GM12801 (cell line): Measurements from ENCODE around the gene ABCF3.

Experiments
- CTCF ChIP-seq: IDR thresholded peaks from one replicate; pipeline ENCODE4 v1.5.1; 2011; ENCODE audit warnings: control low read depth; ENCODE audit not compliant: insufficient read length; ENCODE audit errors: extremely low read depth

Gene ABCF3

GRCh38 chr3:184148076-184148475 is 37.9 kb upstream of the ABCF3 start:
- TF ChIP-seq CTCF, result no peak

GRCh38 chr3:184149123-184149522 is 36.9 kb upstream of the ABCF3 start:
- no peak for TF ChIP-seq CTCF

GRCh38 chr3:184154885-184155643 is 30.9 kb upstream of the ABCF3 start, which contains the start of gene DVL3:
Gene DVL3 (plus strand): TSS chr3:184155377. CDS start chr3:184155636, 259 bp downstream.
- TF ChIP-seq CTCF, result no peak

- TF ChIP-seq CTCF, result no peak
Observed at GRCh38 chr3:184155644-184156521, 30.1 kb upstream of the ABCF3 start.

- no peak for TF ChIP-seq CTCF
Observed at GRCh38 chr3:184156522-184156955, 29.5 kb upstream of the ABCF3 start.

- no peak for TF ChIP-seq CTCF
Observed at GRCh38 chr3:184157206-184157605, 28.8 kb upstream of the ABCF3 start.

GRCh38 chr3:184158404-184158803 is 27.6 kb upstream of the ABCF3 start:
- no peak for TF ChIP-seq CTCF
